Measurements from ENCODE around the gene CACNA1C.

DNA sequence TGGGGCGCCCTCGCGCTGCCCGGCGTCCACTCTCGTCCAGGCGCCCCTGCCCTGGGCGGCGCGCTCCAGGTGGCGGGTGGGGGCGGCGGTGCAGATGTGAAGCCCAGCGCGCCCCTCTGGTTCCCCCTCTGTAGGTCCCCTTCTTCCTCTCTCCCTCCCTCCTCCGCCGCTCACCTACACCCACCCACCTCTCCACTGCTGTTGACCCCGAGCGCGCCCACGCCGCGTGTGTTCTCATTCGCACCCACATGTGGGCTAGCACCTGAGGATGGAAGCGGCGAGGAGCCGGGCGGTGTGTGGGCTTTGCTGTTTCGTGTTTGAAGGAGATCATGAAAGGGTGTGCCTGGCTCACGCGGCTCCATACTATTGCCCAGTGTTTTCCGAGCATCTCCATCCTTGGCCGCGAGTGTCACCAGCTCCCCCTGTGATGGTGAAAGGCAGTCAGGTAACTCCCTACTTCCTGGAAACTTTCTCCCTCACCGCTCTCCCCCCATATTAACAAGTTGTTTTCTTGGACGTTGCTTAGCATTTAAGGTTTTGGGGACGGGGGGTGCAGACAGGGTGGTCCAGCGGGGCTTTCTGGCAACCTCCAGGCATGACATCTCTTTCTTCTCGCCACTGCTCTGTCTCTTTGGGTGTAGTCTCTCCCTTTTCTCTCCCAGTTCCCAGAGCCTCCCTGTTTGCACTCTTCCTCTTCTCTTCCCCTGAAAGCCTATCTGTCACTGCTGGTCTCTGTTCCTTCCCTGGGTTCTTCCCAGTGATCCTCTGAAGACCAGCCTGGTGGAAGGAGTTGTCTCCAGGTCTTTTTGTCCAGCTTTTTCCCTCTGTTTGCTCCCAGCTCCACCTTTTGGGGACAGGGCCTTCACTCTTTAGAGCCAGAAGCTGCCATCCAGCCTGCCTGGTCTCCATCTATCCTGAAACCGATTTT is 1.6 kb downstream of the CACNA1C start:
- TF ChIP-seq EZH2 (IDR thresholded peaks at IDR 0.05; ENCODE audit: borderline replicate concordance, low read depth, low read length, severe bottlenecking) = no peak
- TF ChIP-seq, protein P1, sequence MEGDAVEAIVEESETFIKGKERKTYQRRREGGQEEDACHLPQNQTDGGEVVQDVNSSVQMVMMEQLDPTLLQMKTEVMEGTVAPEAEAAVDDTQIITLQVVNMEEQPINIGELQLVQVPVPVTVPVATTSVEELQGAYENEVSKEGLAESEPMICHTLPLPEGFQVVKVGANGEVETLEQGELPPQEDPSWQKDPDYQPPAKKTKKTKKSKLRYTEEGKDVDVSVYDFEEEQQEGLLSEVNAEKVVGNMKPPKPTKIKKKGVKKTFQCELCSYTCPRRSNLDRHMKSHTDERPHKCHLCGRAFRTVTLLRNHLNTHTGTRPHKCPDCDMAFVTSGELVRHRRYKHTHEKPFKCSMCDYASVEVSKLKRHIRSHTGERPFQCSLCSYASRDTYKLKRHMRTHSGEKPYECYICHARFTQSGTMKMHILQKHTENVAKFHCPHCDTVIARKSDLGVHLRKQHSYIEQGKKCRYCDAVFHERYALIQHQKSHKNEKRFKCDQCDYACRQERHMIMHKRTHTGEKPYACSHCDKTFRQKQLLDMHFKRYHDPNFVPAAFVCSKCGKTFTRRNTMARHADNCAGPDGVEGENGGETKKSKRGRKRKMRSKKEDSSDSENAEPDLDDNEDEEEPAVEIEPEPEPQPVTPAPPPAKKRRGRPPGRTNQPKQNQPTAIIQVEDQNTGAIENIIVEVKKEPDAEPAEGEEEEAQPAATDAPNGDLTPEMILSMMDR (IDR thresholded peaks at IDR 0.05; ENCODE audit: borderline replicate concordance, extremely low read depth, low read length, poor library complexity, severe bottlenecking) = no peak

Data from DND-41 (cell line).